Measurements from ENCODE around the gene GARS1.

GARS1 gene

GRCh38 chr7:30655096-30655970 is 60.7 kb downstream of the GARS1 start:
- no peak for DNase-seq (ENCODE audit: low spot score)

- DNase-seq (ENCODE audit: low spot score) = no peak
Observed at GRCh38 chr7:30656006-30656957, 61.6 kb downstream of the GARS1 start.

- DNase-seq (ENCODE audit: low spot score) = no peak
Observed at GRCh38 chr7:30657131-30657530, 62.5 kb downstream of the GARS1 start.

GRCh38 chr7:30658479-30659074 is 63.9 kb downstream of the GARS1 start:
- no peak for DNase-seq (ENCODE audit: low spot score)

- DNase-seq (ENCODE audit: low spot score) = no peak
Observed at GRCh38 chr7:30659312-30659711, 64.6 kb downstream of the GARS1 start.

- DNase-seq (ENCODE audit: low spot score) = no peak
Observed at GRCh38 chr7:30660331-30661255, 65.9 kb downstream of the GARS1 start.

GRCh38 chr7:30661926-30662325 is 67.2 kb downstream of the GARS1 start:
- DNase-seq (ENCODE audit: low spot score) = no peak

GRCh38 chr7:30662431-30662939 is 67.8 kb downstream of the GARS1 start:
- no peak for DNase-seq (ENCODE audit: low spot score)

GRCh38 chr7:30663414-30663813 is 68.7 kb downstream of the GARS1 start:
- no peak for DNase-seq (ENCODE audit: low spot score)

GRCh38 chr7:30664184-30664885 is 69.7 kb downstream of the GARS1 start:
- no peak for DNase-seq (ENCODE audit: low spot score)

- no peak for DNase-seq (ENCODE audit: low spot score)
Observed at GRCh38 chr7:30665043-30665442, 70.4 kb downstream of the GARS1 start.

GRCh38 chr7:30665449-30665848 is 70.8 kb downstream of the GARS1 start:
- DNase-seq (ENCODE audit: low spot score) = no peak

- DNase-seq (ENCODE audit: low spot score) = no peak
Observed at GRCh38 chr7:30667172-30667571, 72.5 kb downstream of the GARS1 start.

GRCh38 chr7:30668102-30668501 is 73.4 kb downstream of the GARS1 start:
- DNase-seq (ENCODE audit: low spot score) = no peak

- DNase-seq (ENCODE audit: low spot score) = no peak
Observed at GRCh38 chr7:30671793-30672465, 77.3 kb downstream of the GARS1 start.

- DNase-seq (ENCODE audit: low spot score) = no peak
Observed at GRCh38 chr7:30674420-30674819, 79.7 kb downstream of the GARS1 start.

GRCh38 chr7:30674876-30675275 is 80.2 kb downstream of the GARS1 start:
- no peak for DNase-seq (ENCODE audit: low spot score)

- DNase-seq (ENCODE audit: low spot score) = no peak
Observed at GRCh38 chr7:30678805-30679204, 84.1 kb downstream of the GARS1 start.

- DNase-seq (ENCODE audit: low spot score) = no peak
Observed at GRCh38 chr7:30679664-30680063, 85.0 kb downstream of the GARS1 start.

GRCh38 chr7:30681331-30681797 is 86.7 kb downstream of the GARS1 start:
- DNase-seq (ENCODE audit: low spot score) = no peak
